GM19397 (cell line): Measurements from ENCODE around the gene FABP6.
A peak's percentile ranks its signal among the peaks of the same experiment; 100 is the strongest.

ENCODE experiments used
- ATAC-seq: cut with Tn5 transposase; IDR thresholded peaks from one replicate; pipeline ENCODE4 v1.9.1; 2021; ENCODE audit warnings: mild to moderate bottlenecking, moderate library complexity; ENCODE audit not compliant: unreplicated experiment

FABP6 gene

GRCh38 chr5:160260881-160261815 is 31.8 kb downstream of the FABP6 start:
- peak; percentile 70 for ATAC-seq

- ATAC-seq, result no peak
Observed at GRCh38 chr5:160262151-160263074, 33.1 kb downstream of the FABP6 start.

GRCh38 chr5:160263326-160263855 is 34.1 kb downstream of the FABP6 start:
- no peak for ATAC-seq

- ATAC-seq, result no peak
Observed at GRCh38 chr5:160266044-160266443, 36.7 kb downstream of the FABP6 start.

GRCh38 chr5:160266752-160267345 is 37.5 kb downstream of the FABP6 start:
- no peak for ATAC-seq

- ATAC-seq, result no peak
Observed at GRCh38 chr5:160268121-160268520, 38.8 kb downstream of the FABP6 start.

- no peak for ATAC-seq
Observed at GRCh38 chr5:160269017-160269416, 39.7 kb downstream of the FABP6 start.

- ATAC-seq, result no peak
Observed at GRCh38 chr5:160270704-160271103, 41.4 kb downstream of the FABP6 start.

GRCh38 chr5:160271396-160271795 is 42.1 kb downstream of the FABP6 start:
- ATAC-seq, result no peak

- ATAC-seq, result no peak
Observed at GRCh38 chr5:160271836-160272235, 42.5 kb downstream of the FABP6 start.

GRCh38 chr5:160272264-160272663 is 43.0 kb downstream of the FABP6 start:
- ATAC-seq, result no peak

- no peak for ATAC-seq
Observed at GRCh38 chr5:160272889-160273288, 43.6 kb downstream of the FABP6 start.

- no peak for ATAC-seq
Observed at GRCh38 chr5:160274483-160274931, 45.2 kb downstream of the FABP6 start.

GRCh38 chr5:160278343-160278742 is 49.0 kb downstream of the FABP6 start:
- ATAC-seq, result no peak

GRCh38 chr5:160280384-160281095 is 51.2 kb downstream of the FABP6 start:
- ATAC-seq, result no peak

- ATAC-seq, result no peak
Observed at GRCh38 chr5:160281275-160281674, 52.0 kb downstream of the FABP6 start.

- no peak for ATAC-seq
Observed at GRCh38 chr5:160284291-160284873, 55.1 kb downstream of the FABP6 start.

- ATAC-seq, result no peak
Observed at GRCh38 chr5:160285316-160285715, 56.0 kb downstream of the FABP6 start.

- no peak for ATAC-seq
Observed at GRCh38 chr5:160286947-160287346, 57.6 kb downstream of the FABP6 start.
